ENCODE results near the gene ADAM33. TPM values are rescaled to one million over a fixed set of nuclear protein-coding genes. Genes with fewer than 3 reads are reported as not detected.

The ADAM33 gene
- total and polyA plus RNA-seq, 7 donors, result 2.4 to 8.9 (median 4.3) TPM

- H3K27me3 ChIP-seq (ENCODE audit: insufficient read depth in 3 of 3, low read length in 2 of 3), result peaks cover 0 to 36% (median 4%) of the 10 kb centered on the region in 3 donors
- H3K4me1 ChIP-seq, result no peaks in the 10 kb centered on the region
- H3K36me3 ChIP-seq (ENCODE audit: insufficient read depth in 1 of 2, low read depth in 1 of 2), result no peaks in the 10 kb centered on the region
- TF ChIP-seq CTCF (IDR thresholded peaks at IDR 0.05), result no peak
- no peak overlapping the region for H3K4me3 ChIP-seq
- WGBS, 3 donors, result 66 to 74% (median 70%) methylated on average over 71 to 90 of the region's 90 CpGs
- no peak for ATAC-seq
- no peak overlapping the region for H3K27ac ChIP-seq
- intact Hi-C loops (cut with DNase I), result loop anchor here in 1 of 2 donors (10.0 kb wide), 1 partner anchor 411 kb away; no protein-coding TSS in a partner anchor
- H3K9me3 ChIP-seq, result no peaks in the 10 kb centered on the region
- DNase-seq, result no peak
Observed at GRCh38 chr20:3673221-3674070, 8.4 kb downstream of the ADAM33 start.

- intact Hi-C loops (cut with DNase I), result loop anchor here in 1 of 2 donors (10.0 kb wide), 1 partner anchor 412 kb away; no protein-coding TSS in a partner anchor
- Histone ChIP-seq H3K36me3 (ENCODE audit: insufficient read depth in 1 of 2, low read depth in 1 of 2) (no peaks in the 10 kb centered on the region), H3K9me3 (no peaks in the 10 kb centered on the region), H3K4me1 (no peaks in the 10 kb centered on the region), H3K27ac (no peak overlapping the region), H3K4me3 (no peak overlapping the region), H3K27me3 (ENCODE audit: insufficient read depth in 3 of 3, low read length in 2 of 3) (peaks cover 0 to 36% (median 4%) of the 10 kb centered on the region in 3 donors)
- WGBS, 3 donors, result 55 to 64% (median 56%) methylated on average over 55 to 58 of the region's 58 CpGs
- no peak for TF ChIP-seq CTCF (IDR thresholded peaks at IDR 0.05)
- DNase-seq (no peak), ATAC-seq (no peak)
Observed at GRCh38 chr20:3672547-3673171, 9.2 kb downstream of the ADAM33 start.

GRCh38 chr20:3671986-3672546, 9.7 kb downstream of the ADAM33 start:
- no peak overlapping the region for H3K4me3 ChIP-seq
- 67 to 73% (median 69%) methylated on average over 23 of the region's 23 CpGs for WGBS, 3 donors
- H3K36me3 ChIP-seq (ENCODE audit: insufficient read depth in 1 of 2, low read depth in 1 of 2), result no peaks in the 10 kb centered on the region
- peaks cover 0 to 36% (median 4%) of the 10 kb centered on the region in 3 donors for H3K27me3 ChIP-seq (ENCODE audit: insufficient read depth in 3 of 3, low read length in 2 of 3)
- intact Hi-C loops (cut with DNase I), result loop anchor here in 1 of 2 donors (10.0 kb wide), 1 partner anchor 413 kb away; no protein-coding TSS in a partner anchor
- TF ChIP-seq CTCF (IDR thresholded peaks at IDR 0.05), result no peak
- DNase-seq (no peak), ATAC-seq (no peak)
- H3K9me3 ChIP-seq, result no peaks in the 10 kb centered on the region
- H3K27ac ChIP-seq, result no peak overlapping the region
- no peaks in the 10 kb centered on the region for H3K4me1 ChIP-seq

- H3K9me3 ChIP-seq, result no peaks in the 10 kb centered on the region
- DNase-seq, result no peak
- WGBS, 3 donors, result 82 to 92% (median 87%) methylated on average over 10 of the region's 10 CpGs
- no peak for ATAC-seq
- no peaks in the 10 kb centered on the region for H3K36me3 ChIP-seq (ENCODE audit: insufficient read depth in 1 of 2, low read depth in 1 of 2)
- H3K27me3 ChIP-seq (ENCODE audit: insufficient read depth in 3 of 3, low read length in 2 of 3), result peaks cover 0 to 36% (median 4%) of the 10 kb centered on the region in 3 donors
- no peaks in the 10 kb centered on the region for H3K4me1 ChIP-seq
- no peak overlapping the region for H3K4me3 ChIP-seq
- intact Hi-C loops (cut with DNase I), result loop anchor here in 1 of 2 donors (10.0 kb wide), 1 partner anchor 414 kb away; no protein-coding TSS in a partner anchor
- H3K27ac ChIP-seq, result no peak overlapping the region
- no peak for TF ChIP-seq CTCF (IDR thresholded peaks at IDR 0.05)
Observed at GRCh38 chr20:3670945-3671344, 10.9 kb downstream of the ADAM33 start.

Data from psoas muscle (tissue), 8 donors.